SK-N-SH (cell line): ENCODE data around the gene RBCK1.

Source experiments
- POLR2AphosphoS5 ChIP-seq: IDR thresholded peaks from 2 replicates; pipeline ENCODE4 v1.6.1; 2012; ENCODE audit warnings: low read depth, low read length
- SIN3A ChIP-seq: IDR thresholded peaks from 2 replicates; pipeline ENCODE4 v1.6.1; 2012; ENCODE audit warnings: low read depth, mild to moderate bottlenecking, low read length, moderate library complexity, borderline replicate concordance
- TF ChIP-seq, protein P1 (sequence below): IDR thresholded peaks from 2 replicates; pipeline ENCODE4 v1.4.0; 2012; ENCODE audit warnings: low read depth, borderline replicate concordance
- TF ChIP-seq, protein P2 (sequence below): IDR thresholded peaks from 2 replicates; pipeline ENCODE4 v1.6.1; 2012; ENCODE audit warnings: mild to moderate bottlenecking, low read depth, low read length, moderate library complexity

DNA sequence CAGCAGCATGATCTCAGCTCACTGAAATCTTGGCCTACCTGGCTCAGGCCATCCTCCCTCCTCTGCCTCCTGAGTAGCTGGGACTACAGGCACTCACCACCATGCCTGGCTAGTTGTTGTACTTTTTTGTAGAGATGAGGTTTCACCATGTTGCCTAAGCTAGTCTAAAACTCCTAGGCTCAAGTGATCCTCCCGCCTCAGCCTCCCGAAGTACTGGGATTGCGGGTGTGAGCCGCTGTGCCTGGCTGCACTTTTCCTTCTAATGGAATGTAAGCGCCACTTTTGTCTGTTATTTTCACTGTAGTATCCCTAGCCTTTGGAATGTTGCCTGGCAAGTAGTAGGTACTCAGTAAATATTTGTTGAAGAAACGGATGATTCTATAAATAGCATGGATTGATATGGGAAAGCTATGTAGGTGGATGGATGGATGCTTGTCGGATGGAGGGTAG, 37.9 kb upstream of the RBCK1 start:
- TF ChIP-seq POLR2AphosphoS5 (no peak), SIN3A (no peak)
- TF ChIP-seq, protein P1, sequence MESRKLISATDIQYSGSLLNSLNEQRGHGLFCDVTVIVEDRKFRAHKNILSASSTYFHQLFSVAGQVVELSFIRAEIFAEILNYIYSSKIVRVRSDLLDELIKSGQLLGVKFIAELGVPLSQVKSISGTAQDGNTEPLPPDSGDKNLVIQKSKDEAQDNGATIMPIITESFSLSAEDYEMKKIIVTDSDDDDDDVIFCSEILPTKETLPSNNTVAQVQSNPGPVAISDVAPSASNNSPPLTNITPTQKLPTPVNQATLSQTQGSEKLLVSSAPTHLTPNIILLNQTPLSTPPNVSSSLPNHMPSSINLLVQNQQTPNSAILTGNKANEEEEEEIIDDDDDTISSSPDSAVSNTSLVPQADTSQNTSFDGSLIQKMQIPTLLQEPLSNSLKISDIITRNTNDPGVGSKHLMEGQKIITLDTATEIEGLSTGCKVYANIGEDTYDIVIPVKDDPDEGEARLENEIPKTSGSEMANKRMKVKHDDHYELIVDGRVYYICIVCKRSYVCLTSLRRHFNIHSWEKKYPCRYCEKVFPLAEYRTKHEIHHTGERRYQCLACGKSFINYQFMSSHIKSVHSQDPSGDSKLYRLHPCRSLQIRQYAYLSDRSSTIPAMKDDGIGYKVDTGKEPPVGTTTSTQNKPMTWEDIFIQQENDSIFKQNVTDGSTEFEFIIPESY: no peak
- TF ChIP-seq, protein P2, sequence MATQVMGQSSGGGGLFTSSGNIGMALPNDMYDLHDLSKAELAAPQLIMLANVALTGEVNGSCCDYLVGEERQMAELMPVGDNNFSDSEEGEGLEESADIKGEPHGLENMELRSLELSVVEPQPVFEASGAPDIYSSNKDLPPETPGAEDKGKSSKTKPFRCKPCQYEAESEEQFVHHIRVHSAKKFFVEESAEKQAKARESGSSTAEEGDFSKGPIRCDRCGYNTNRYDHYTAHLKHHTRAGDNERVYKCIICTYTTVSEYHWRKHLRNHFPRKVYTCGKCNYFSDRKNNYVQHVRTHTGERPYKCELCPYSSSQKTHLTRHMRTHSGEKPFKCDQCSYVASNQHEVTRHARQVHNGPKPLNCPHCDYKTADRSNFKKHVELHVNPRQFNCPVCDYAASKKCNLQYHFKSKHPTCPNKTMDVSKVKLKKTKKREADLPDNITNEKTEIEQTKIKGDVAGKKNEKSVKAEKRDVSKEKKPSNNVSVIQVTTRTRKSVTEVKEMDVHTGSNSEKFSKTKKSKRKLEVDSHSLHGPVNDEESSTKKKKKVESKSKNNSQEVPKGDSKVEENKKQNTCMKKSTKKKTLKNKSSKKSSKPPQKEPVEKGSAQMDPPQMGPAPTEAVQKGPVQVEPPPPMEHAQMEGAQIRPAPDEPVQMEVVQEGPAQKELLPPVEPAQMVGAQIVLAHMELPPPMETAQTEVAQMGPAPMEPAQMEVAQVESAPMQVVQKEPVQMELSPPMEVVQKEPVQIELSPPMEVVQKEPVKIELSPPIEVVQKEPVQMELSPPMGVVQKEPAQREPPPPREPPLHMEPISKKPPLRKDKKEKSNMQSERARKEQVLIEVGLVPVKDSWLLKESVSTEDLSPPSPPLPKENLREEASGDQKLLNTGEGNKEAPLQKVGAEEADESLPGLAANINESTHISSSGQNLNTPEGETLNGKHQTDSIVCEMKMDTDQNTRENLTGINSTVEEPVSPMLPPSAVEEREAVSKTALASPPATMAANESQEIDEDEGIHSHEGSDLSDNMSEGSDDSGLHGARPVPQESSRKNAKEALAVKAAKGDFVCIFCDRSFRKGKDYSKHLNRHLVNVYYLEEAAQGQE: no peak
